AG09319 (cell line): ENCODE measurements around the gene STKLD1.

Experiments
- DNase-seq: peaks from one replicate; pipeline ENCODE4 v3.0.0-alpha.2; 2010; ENCODE audit warnings: low read depth; ENCODE audit errors: extremely low read depth
- TF ChIP-seq, protein P1 (sequence below): IDR thresholded peaks from 2 replicates; pipeline ENCODE4 v1.5.1; 2011; ENCODE audit warnings: low read depth, mild to moderate bottlenecking, inconsistent platforms, low read length, moderate library complexity

The STKLD1 gene

DNA sequence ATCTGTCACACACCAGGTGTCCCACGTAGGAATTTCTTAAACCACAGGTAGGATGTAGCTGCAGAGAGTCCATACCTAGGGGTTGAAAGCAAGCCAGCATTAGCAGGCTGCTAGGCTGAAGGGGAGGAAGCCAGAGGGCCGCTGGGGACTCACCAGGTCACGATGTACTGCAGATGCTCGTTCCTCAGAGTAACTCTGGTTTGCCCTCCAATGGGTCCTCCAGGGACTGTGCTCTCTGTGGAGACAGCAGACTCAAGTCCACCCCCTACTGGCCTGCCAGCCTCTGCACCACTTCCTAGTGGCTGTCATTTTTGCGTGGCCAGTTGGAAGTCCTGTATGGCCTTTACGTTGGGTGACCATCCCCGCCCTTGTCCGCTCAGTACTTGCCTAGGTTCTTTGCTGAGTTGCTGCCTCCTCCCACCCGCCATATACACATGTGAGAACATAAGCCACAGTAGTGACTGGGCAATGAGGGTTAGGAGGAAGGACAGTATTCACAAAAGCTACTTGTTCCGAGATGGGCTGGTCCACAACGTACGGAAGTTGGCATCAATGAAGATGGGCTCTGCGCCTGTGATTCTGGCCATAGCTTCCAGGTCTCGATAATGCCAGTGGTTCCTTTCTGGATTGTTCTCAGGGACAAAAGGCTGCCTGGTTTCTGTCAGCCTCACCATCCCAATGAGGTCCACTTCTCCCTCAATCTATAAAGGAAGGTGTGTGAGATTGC, 24.1 kb upstream of the STKLD1 start:
- TF ChIP-seq, protein P1, sequence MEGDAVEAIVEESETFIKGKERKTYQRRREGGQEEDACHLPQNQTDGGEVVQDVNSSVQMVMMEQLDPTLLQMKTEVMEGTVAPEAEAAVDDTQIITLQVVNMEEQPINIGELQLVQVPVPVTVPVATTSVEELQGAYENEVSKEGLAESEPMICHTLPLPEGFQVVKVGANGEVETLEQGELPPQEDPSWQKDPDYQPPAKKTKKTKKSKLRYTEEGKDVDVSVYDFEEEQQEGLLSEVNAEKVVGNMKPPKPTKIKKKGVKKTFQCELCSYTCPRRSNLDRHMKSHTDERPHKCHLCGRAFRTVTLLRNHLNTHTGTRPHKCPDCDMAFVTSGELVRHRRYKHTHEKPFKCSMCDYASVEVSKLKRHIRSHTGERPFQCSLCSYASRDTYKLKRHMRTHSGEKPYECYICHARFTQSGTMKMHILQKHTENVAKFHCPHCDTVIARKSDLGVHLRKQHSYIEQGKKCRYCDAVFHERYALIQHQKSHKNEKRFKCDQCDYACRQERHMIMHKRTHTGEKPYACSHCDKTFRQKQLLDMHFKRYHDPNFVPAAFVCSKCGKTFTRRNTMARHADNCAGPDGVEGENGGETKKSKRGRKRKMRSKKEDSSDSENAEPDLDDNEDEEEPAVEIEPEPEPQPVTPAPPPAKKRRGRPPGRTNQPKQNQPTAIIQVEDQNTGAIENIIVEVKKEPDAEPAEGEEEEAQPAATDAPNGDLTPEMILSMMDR = peak; percentile 56
- no peak for DNase-seq

DNA sequence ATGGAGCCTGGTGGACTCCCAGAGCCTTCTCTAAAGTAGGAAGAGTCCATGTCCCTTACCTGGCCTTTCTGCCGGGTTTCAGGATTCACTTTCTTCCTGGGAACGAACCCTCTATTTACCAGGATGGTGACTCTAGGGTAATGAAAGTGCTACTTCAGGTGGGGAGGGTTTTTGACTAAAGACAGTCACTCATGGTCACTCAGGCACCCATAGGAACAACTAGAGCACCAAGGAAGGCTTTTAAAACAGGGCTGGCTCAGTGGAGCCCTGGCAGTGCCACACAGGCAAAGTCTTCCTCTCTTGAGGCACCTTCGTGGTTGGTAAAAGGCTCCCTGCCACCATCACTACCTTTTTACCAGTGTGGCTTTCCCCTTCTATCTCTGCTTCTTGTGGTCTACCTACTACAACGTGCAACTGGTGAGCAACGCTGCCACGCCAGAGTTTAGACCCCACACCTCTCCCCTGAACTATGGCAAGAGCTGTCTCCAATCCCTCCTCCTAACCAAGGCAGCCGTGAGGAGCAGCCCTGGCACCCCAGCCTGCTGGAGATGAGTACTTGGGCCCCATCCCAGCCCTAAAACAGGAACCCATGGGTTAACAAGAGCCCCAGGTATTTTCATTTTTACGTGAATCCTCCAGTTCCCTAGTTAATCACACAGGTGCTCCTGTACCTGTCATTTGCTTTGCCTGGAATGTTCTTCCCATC, 23.4 kb upstream of the STKLD1 start:
- TF ChIP-seq, protein P1 = no peak

DNA sequence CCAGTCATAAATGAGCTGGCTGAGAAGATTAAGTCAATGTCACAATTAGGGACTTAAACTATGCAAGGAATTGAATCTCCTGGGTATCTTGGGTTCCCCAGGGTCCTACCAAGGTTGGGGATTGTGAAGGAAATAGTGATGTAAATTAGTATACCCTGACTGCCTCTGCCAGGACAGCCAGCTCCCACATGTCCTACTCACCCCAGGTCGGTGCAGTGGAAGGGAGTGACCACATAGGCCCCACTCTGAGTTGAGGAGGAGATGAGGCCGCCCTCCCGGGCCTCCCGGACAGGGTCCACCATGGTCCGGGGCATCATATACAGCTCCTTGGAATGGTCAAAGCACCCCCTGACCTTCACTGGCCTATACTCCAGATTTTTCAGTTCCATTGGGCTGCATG, 22.6 kb upstream of the STKLD1 start:
- TF ChIP-seq, protein P1 = no peak
- DNase-seq = no peak

More for the DNA sequence above, 23.4 kb upstream of the STKLD1 start:
- no peak for DNase-seq

DNA sequence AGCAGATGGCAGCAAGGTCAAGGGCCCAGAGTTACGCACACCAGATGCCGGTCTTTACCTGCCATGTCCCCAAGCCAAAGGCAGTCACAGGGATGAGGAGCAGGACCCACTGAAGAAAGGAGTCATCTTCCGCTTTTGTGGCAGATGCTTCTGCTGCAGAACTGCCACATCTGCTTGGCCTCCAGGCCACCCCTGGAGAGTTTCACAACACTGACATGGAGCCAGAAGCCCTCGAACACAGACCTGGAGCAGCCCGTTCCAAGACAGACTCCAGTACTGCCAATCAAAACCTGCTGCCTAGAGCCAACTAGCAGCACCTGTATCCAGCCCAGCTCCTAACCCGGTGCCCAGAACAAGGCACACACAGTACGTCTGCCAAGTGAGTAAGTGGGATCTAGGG, 21.4 kb upstream of the STKLD1 start:
- DNase-seq = no peak
- TF ChIP-seq, protein P1 = no peak

DNA sequence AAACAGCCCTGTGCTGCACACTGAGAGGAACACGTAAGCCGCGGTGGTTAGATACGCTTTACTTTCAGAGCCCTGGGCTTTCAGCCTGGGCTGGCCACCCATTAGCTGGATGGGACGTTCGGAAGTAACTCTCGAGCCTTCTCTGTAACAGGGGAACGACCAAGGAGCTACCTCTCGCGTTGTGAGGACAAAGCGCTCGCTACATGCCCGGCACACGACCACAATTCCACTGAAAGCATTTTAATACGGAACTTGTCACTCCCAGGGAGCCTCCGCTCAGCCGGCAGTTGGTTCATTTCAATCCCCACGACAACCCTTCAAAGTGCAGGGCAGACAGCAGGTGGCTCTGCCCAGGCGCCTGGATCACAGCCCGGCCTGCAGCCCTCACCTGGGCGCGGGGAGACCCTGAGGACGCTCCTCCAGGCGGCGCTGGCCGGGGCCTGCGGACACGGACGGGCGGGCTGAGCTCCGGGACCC, 20.2 kb upstream of the STKLD1 start:
- TF ChIP-seq, protein P1 = no peak
- DNase-seq = no peak

DNA sequence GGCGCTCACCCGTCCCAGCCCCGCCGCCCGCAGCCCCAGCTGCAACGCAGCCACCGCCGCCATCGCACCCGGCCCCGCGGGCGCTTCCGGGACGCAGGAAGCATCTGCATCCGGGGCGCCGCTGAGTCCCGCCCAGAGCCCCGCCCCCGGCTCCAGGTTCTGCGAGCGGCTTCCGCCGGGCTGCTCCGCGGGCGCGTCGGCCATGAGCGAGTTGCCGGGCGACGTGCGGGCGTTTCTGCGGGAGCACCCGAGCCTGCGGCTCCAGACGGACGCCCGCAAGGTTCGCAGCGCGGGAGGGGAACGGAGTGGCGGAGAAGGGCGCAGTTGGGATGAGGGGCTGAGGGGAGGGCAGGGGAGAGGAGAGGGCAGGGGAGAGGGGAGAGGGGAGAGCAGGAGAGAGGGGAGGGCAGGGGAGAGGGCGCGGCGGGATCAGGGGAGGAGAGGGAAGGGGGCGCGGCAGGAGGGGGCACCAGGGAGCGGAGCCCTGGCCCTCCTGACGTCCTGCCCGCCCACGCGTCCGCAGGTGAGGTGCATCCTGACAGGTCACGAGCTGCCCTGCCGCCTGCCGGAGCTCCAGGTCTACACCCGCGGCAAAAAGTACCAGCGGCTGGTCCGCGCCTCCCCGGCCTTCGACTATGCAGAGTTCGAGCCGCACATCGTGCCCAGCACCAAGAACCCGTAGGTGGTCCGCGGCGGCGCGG, 19.6 kb upstream of the STKLD1 start, which contains the start of the genes SURF1 and SURF2:
SURF1 (minus strand) TSS at position 97 of the 701 bp plus-strand sequence; CDS start at position 63, 34 bp downstream.
SURF2 (plus strand) TSS at position 160 of the 701 bp plus-strand sequence; CDS start at position 203, 43 bp downstream.
- TF ChIP-seq, protein P1 = no peak
- DNase-seq = no peak
